ENCODE data around the gene SHC2. TPM values are rescaled to one million over a fixed set of nuclear protein-coding genes. Genes with fewer than 3 reads are reported as not detected.

Gene SHC2
- total RNA-seq, 1 experiment from 2014 or later: 16.6 TPM

DNA sequence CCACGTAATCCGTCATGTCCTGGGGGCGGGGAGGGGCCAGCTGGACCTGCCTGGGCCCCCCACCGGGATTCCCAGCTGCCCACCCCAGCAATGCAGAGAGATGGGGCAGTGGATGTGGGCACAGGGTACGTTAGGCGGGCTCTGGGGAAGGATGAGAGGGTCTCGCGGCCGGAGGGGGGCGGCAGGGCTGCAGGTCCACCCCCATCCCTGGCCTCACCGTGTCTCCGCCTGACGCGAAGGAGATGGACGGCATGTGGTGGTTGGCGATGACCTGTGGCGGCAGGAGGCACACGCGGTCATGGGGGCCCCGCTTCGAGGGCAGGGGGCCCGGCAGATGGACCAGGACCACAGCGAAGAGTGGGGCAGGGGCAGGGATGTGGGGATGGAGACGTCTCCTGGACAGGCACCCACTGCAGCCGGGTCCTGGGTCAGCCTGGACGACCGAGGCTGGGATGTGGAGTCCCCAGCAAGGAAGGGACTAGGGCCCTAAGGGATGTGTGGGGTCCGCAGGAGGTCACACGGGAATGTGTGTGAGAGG, 24.4 kb downstream of the SHC2 start:
- no peak overlapping the region for H3K14ac ChIP-seq (ENCODE audit: insufficient read depth, low read length)
- no peak for DNase-seq
- no peak overlapping the region for H4K5ac ChIP-seq (ENCODE audit: insufficient read length, low read depth, low read length)
- H3K4me1 ChIP-seq (ENCODE audit: insufficient read depth, low read length): no peaks in the 10 kb centered on the region; the same call in 1 of the 2 replicates
- no peaks in the 10 kb centered on the region for H3K79me2 ChIP-seq (ENCODE audit: insufficient read depth, low read length)
- H3K9me3 ChIP-seq (ENCODE audit: control insufficient read depth, low read depth, low read length): no peaks in the 10 kb centered on the region
- no peak overlapping the region for H3K56ac ChIP-seq (ENCODE audit: insufficient read length, low read depth, low read length)
- H2BK120ac ChIP-seq (ENCODE audit: low read depth, low read length, poor library complexity, severe bottlenecking): no peak overlapping the region
- H3K23ac ChIP-seq (ENCODE audit: insufficient read length, low read depth, low read length): no peak overlapping the region
- H3K9ac ChIP-seq (ENCODE audit: extremely low read depth, insufficient read length, low read length): no peak overlapping the region
- WGBS (ENCODE audit: extremely low coverage, insufficient read length, low lambda C conversion rate): no CpG with 5 or more reads among the region's 29 CpGs
- TF ChIP-seq, protein P1, sequence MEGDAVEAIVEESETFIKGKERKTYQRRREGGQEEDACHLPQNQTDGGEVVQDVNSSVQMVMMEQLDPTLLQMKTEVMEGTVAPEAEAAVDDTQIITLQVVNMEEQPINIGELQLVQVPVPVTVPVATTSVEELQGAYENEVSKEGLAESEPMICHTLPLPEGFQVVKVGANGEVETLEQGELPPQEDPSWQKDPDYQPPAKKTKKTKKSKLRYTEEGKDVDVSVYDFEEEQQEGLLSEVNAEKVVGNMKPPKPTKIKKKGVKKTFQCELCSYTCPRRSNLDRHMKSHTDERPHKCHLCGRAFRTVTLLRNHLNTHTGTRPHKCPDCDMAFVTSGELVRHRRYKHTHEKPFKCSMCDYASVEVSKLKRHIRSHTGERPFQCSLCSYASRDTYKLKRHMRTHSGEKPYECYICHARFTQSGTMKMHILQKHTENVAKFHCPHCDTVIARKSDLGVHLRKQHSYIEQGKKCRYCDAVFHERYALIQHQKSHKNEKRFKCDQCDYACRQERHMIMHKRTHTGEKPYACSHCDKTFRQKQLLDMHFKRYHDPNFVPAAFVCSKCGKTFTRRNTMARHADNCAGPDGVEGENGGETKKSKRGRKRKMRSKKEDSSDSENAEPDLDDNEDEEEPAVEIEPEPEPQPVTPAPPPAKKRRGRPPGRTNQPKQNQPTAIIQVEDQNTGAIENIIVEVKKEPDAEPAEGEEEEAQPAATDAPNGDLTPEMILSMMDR (conservative IDR thresholded peaks at IDR 0.05): no peak
- H2AFZ ChIP-seq (ENCODE audit: low read length): no peak overlapping the region
- no peak overlapping the region for H2BK15ac ChIP-seq (ENCODE audit: low read depth, low read length)
- no peak overlapping the region for H4K8ac ChIP-seq (replicated peaks; ENCODE audit: insufficient read length, low read depth, low read length)
- H3K4me2 ChIP-seq (ENCODE audit: insufficient read depth, insufficient read length, low read length): no peak overlapping the region
- H3K4me1 Mint-ChIP-seq: peaks cover 8 to 11% of the 10 kb centered on the region in 2 experiments
- H3T11ph ChIP-seq (ENCODE audit: low read length): no peak overlapping the region
- H2BK5ac ChIP-seq (ENCODE audit: insufficient read length, low read length): no peak overlapping the region
- no peak overlapping the region for H3K27ac Mint-ChIP-seq
- H3K9me3 Mint-ChIP-seq: no peaks in the 10 kb centered on the region
- H2AK5ac ChIP-seq (ENCODE audit: insufficient read length, low read length): no peak overlapping the region
- no peaks in the 10 kb centered on the region for H4K20me1 ChIP-seq (ENCODE audit: control insufficient read depth, insufficient read depth, insufficient read length)
- H4K91ac ChIP-seq (ENCODE audit: insufficient read length, low read depth, low read length): no peak overlapping the region
- no peaks in the 10 kb centered on the region for H3K79me1 ChIP-seq (ENCODE audit: insufficient read depth, low read depth, low read length, poor library complexity, severe bottlenecking)
- no peak overlapping the region for H3K27ac ChIP-seq (ENCODE audit: insufficient read length, low read depth, low read length)
- no peak overlapping the region for H3K18ac ChIP-seq (ENCODE audit: insufficient read length, low read depth, low read length)
- no peak overlapping the region for H3K4me3 Mint-ChIP-seq
- H3K4ac ChIP-seq (ENCODE audit: low read depth, low read length): no peak overlapping the region
- H3K23me2 ChIP-seq (ENCODE audit: insufficient read length, low read depth, low read length, poor library complexity, severe bottlenecking): peaks cover 2% of the 10 kb centered on the region
- no peak overlapping the region for H2BK20ac ChIP-seq (ENCODE audit: low read depth, low read length, poor library complexity, severe bottlenecking)
- 0 out of 7 replicates have a peak, but pooled peaks cover 0 to 4% (median 0%) of the 10 kb centered on the region in 3 experiments for H3K36me3 Mint-ChIP-seq (ENCODE audit: insufficient read depth in 1 of 3, low read depth in 3 of 3)
- no peak overlapping the region for H2BK12ac ChIP-seq (ENCODE audit: insufficient read length, low read depth, low read length)
- H3K27me3 Mint-ChIP-seq (ENCODE audit: low read depth): peaks cover 4% of the 10 kb centered on the region; the same call in 1 of the 2 replicates
- H3K27me3 ChIP-seq (ENCODE audit: insufficient read depth, low read length): no peaks in the 10 kb centered on the region
